ENCODE measurements around the gene KIF12.

GRCh38 chr9:114091711-114092110 is 7.4 kb downstream of the KIF12 start:
- TF ChIP-seq POLR2A (IDR thresholded peaks at IDR 0.05; ENCODE audit: low read depth, low read length) (no peak), POLR2AphosphoS5 (IDR thresholded peaks at IDR 0.05; ENCODE audit: low read depth, low read length) (no peak), TAF1 (IDR thresholded peaks at IDR 0.05; ENCODE audit: low read depth, low read length) (no peak), PAX5 (IDR thresholded peaks at IDR 0.05; ENCODE audit: insufficient read depth, low read length, severe bottlenecking) (no peak)

All from GM12891 (cell line).